ENCODE results near the gene CLNK.

The CLNK gene

DNA sequence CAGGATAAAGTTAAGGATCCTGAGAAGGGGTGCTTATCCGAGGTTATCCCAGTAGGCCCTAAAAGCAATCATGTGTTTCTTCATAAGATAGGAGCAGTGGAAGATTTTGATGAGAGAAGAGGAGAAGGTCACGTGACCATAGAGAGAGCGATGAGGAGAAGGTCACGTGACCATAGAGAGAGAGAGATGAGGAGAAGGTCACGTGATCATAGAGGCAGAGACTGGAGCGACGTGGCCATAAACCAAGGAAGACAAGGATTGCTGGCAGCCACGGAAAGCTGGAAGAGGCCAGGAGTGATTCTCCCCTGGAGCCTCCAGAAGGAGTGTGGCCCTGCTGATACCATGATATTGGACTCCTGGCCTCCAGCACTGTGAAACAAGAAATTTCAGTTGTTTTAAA lies 188.9 kb downstream of the CLNK start:
- no peak for DNase-seq

DNA sequence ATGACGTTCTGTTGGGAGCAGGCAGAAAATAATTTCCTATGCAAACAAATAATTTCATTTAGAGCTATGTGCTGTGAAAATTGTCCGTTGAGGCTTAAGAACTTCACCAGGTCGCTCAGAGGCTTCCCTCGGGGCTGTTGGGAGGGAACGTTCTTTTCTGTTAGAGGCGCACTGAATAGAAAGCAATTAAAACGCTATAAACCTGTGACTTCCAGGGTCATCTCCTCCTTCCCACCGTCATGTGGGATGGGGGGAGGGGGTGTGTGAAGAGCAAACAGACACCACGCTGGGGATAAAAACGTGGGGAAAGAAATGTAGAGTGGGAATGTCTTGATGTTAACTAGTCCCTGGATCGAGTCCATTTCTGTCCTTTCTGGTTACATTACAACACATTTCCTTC lies 192.1 kb downstream of the CLNK start:
- no peak for DNase-seq

GRCh38 chr4:10491401-10491800 lies 193.2 kb downstream of the CLNK start:
- no peak for DNase-seq

GRCh38 chr4:10490996-10491395 lies 193.6 kb downstream of the CLNK start:
- DNase-seq = no peak

DNA sequence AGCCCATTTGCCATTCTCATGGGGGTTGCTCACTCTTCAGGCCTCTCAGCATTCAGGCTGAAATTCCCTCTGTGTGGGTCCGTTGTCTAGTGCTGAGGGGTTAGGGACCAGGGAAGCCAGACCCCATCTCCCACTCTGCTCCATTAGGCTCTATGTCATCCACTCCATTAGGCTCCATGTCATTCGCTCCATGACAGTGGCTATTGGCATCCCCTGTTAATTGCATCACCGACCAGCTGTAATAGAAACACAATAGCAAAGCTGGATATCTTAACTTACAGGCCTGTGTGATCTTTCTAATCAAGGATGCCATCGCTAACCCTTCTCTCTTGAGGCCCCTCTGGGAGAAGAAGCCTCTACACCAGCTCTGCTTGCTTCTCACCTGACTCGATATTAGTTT lies 201.7 kb downstream of the CLNK start:
- DNase-seq = no peak

- DNase-seq = no peak
Observed at GRCh38 chr4:10480616-10481015, 204.0 kb downstream of the CLNK start.

GRCh38 chr4:10478621-10479020 lies 205.9 kb downstream of the CLNK start:
- DNase-seq = no peak

DNA sequence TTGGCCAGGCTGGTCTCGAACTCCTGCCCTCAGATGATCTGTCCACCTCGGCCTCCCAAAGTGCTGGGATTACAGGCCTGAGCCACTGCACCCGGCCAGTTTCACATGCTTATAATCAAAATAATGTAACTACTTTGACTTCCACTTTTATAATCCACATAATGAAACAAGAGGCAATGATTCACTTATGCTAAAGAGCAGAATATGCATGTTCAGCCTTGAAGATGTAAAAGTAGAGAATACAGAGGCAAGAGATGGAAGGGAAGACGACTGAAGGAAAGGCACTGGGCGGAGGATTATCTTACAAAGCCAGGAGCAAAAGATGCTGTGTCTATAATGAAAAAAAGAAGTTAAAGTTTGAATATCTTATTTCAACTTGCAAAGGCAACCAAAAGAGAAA lies 214.1 kb downstream of the CLNK start:
- no peak for DNase-seq

- no peak for DNase-seq
Observed at GRCh38 chr4:10466161-10466560, 218.4 kb downstream of the CLNK start.

DNA sequence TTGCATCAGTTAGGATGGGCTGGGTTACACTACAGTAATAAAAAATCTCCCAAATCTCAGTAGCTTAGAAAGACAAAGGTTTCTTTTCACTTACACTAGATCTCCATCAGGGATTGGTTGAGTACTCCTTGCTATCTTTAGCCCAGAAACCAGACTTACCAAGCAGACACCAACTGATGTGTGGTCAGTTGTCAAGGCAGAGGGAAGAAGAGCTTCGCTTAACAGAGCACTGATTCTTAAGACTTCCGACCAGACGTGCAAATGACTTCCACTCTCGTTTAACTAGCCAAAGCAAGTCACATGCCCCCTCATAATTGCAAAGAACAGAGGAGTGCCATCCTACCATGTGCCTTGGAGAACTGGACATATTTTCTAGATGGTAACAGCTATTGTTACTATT lies 221.7 kb downstream of the CLNK start:
- no peak for DNase-seq

GRCh38 chr4:10461850-10462400 lies 222.6 kb downstream of the CLNK start:
- no peak for DNase-seq

DNA sequence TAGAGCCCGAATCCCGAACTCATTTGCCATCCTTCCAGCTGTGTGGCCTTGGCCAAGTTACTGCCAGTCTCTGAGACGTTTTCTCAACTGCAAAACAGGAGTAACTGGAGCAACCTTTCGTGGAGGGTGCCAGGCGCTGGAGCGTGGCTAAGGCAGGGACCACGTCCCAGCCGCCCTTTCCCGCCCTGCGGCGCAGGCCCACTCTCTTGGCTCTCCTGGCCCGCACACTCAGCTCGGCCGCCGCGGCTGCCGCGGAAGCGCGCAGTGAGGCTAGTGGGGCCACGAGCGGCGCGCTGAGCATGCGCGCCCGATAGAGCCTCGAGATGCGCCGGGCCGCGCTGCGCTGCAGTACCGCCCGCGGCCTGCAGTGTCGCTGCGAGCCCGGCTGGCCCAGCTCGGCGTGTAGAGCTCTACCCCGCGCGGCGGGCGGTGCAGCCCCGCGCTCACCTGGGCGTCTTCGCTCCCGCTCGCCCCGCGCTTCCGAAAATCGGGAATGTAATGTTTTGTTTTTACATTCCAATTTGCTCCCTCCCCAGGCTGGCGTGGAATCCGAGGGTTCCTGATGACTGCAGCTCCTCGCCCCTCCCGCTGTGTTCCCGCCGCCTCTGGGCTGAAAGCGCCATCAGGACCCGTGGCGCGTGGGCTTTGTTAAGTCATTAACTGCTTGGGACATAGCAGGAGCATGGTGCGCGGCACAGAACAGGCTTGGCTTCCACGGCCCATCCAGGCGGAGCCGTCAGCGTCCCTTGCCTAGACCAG lies 223.3 kb downstream of the CLNK start:
- DNase-seq = peak; percentile 80

DNA sequence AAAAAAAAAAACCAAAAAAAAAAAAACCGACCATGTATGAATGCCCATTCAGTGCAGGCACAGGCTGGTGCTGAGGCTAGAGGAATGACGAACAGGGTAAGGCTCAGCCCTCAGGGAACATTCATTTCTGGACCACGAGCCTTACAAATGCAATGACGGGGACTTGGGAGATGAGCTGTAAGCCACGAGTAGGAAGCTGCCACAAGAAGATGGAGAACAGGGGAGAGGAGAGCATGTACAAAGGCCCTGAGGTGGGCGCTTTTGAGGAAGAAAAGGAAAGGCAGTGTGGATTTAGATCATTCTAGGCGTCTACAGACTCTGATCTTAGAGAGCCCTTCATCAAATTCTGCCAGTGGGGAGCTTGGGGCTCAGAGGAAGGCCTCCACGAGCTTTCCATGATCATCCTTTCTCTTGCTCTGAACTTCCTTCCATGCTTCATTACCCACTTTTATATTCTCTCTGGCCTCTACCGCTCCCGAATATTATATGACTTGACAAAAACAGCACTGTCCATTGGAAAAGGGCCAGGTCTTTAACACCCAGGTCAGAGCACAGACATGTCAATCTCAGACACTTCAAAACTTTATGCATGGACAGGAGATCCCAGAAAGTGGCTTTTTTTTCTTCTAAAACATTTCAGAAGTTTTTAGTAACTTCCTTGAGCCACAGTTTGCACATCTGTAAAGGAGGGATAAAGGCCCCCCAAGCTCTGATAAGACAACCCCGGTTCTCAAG lies 224.1 kb downstream of the CLNK start:
- no peak for DNase-seq

DNA sequence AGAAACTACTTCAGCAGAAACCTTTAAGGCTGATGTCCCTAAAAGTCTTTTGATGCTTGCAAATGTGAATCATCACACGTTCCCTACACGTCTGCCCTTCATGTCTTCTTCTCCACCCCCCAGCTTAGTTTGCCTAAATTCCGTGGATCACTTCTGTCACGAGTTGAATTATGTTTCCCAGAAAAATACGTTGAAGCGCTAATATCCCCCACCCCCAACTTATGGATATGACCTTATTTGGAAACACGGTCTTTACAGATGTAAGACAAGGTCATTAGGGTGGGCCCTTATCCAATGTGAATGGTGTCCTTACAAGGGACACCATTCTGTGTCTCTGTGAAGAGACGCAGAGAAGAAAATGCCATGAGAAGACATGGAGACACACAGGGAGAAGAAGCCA lies 225.3 kb downstream of the CLNK start:
- no peak for DNase-seq

GRCh38 chr4:10458177-10458576 lies 226.4 kb downstream of the CLNK start:
- no peak for DNase-seq

- peak; percentile 82 for DNase-seq
Observed at GRCh38 chr4:10457255-10457801, 227.2 kb downstream of the CLNK start, which contains the start of gene ZNF518B. TSS of gene ZNF518B (minus strand) at chr4:10457426. CDS start at chr4:10446328, 11,098 bp downstream.

- peak; percentile 70 for DNase-seq
Observed at GRCh38 chr4:10456595-10457254, 227.8 kb downstream of the CLNK start.

DNA sequence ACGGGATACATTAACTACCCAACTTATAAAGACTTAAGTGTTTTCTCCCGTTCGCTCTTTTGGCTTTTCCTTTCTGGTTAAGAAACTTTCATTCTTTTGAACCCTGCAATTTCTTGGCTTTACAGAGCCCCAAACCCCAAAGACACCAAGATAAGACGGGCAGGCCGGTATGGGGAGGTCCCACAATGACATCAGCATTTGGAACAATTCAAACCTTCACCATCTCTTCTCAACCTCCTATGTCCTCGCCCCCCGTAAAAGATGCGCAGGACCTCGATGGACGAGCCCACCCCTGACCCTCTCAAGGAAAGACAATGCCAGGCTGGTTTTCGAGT lies 228.3 kb downstream of the CLNK start:
- DNase-seq = no peak

DNA sequence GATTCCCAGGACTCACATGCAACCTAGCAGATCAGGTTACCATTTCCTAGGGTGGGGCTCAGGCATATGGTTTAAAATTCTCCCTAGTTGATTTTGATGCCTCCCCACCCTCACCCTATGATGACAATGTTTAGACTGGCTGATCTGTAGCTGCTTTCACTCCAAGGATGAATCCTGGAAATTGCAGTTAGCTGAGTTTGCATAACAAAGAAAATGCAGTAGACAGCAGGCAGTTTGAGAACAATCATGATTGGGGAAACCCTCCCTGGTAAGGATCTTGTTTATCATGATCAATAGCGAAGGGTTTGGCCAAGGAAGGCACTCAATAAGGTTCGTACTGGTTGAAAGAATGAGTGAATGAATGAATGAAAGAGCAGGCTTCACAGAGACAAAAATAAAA lies 229.4 kb downstream of the CLNK start:
- no peak for DNase-seq

- no peak for DNase-seq
Observed at GRCh38 chr4:10454726-10455125, 229.8 kb downstream of the CLNK start.

DNA sequence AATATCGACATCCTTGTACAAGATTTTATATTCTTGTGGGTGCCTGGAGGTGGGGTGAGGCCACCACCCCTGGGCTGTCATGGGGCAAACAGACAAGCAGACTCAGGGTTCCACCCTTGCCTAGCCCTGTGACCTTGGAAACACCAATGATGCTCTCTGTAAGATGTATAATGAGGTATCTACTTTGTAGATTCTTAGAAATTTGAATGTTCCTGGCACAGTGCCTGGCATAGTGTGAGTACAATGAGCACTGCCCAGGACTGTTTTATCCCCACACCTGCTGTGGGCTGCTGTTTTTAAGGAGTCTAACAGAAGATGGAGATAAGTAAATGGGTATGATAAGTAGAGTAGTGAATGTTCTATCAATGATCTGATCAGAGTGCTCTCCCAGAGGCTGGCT lies 230.4 kb downstream of the CLNK start:
- no peak for DNase-seq

DNA sequence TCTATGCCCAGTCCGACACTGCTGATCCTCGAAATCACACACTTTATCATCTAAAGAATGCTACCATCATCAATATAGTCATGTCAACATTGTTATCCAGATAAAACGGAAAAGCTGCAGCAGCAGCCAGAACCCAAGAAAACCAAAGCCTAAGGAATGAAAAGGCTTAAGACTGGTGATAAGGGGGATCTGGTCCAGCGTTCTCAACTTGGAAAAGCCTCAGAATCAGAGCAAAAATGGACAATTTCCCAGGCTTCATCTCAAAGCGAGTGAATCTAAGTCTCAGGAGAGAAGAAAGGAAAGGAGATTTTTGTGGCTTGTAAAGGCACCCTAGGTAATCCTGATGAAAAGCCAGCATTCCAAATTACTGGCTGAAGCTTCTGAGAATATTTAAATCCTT lies 235.6 kb downstream of the CLNK start:
- DNase-seq = no peak

GRCh38 chr4:10442976-10443375 lies 241.6 kb downstream of the CLNK start:
- DNase-seq = no peak

All from femur (tissue), 1 donor.